Common myeloid progenitor, CD34-positive (primary cell): ENCODE measurements around the gene METTL23.

Experiments used
- CTCF ChIA-PET: fragments of 350-600 bp; sonication (Branson Sonifier 250); formaldehyde crosslinking; loops from one replicate; lab custom pipeline; 2021; ENCODE audit warnings: antibody characterized with exemption; lab: Charles Lee
- POLR2A ChIA-PET: fragments of 350-600 bp; sonication (Branson Sonifier 250); formaldehyde crosslinking; loops from one replicate; lab custom pipeline; 2021; ENCODE audit warnings: antibody characterized with exemption; lab: Charles Lee
- DNase-seq, 3 donors: peaks; one replicate each; pipeline versions ENCODE4 v3.0.0 to v3.0.0-alpha.2; 2013
- H3K27ac ChIP-seq, 2 experiments: 1 replicate in 1 of 2; 2 replicates in 1 of 2; pipeline ENCODE4 v1.7.0; 2013; ENCODE audit warnings: inconsistent platforms in 2 of 2, low read length in 2 of 2, mild to moderate bottlenecking in 2 of 2, low read depth in 1 of 2, moderate library complexity in 1 of 2; ENCODE audit not compliant: severe bottlenecking in 2 of 2, insufficient read depth in 1 of 2, poor library complexity in 1 of 2
- H3K27me3 ChIP-seq, 5 experiments: replicated peaks in 2 of 5; 1 replicate in 3 of 5; 2 replicates in 2 of 5; pipeline versions ENCODE4 v1.6.1 to v1.7.0; 2013; ENCODE audit warnings: low read length in 4 of 5, mild to moderate bottlenecking in 2 of 5, moderate library complexity in 2 of 5, inconsistent platforms in 1 of 5; ENCODE audit not compliant: insufficient read depth in 5 of 5, control insufficient read depth in 4 of 5
- H3K36me3 ChIP-seq, 4 experiments: 1 replicate in 2 of 4; 2 replicates in 2 of 4; pipeline versions ENCODE4 v1.6.1 to v1.7.0; 2013; ENCODE audit warnings: low read length in 3 of 4, control low read depth in 1 of 4, mild to moderate bottlenecking in 1 of 4; ENCODE audit not compliant: control insufficient read depth in 4 of 4, insufficient read depth in 4 of 4
- H3K4me1 ChIP-seq, 4 experiments: 1 replicate in 3 of 4; 2 replicates in 1 of 4; pipeline versions ENCODE4 v1.6.1 to v1.7.1; 2013; ENCODE audit warnings: low read length in 3 of 4, mild to moderate bottlenecking in 3 of 4, control low read depth in 1 of 4, inconsistent platforms in 1 of 4, moderate library complexity in 1 of 4; ENCODE audit not compliant: control insufficient read depth in 4 of 4, insufficient read depth in 4 of 4; ENCODE audit errors: control extremely low read depth in 1 of 4
- H3K4me3 ChIP-seq, 7 experiments: 1 replicate in 4 of 7; 2 replicates in 3 of 7; pipeline versions ENCODE4 v1.5.1 to v1.7.0; 2013; ENCODE audit warnings: mild to moderate bottlenecking in 7 of 7, low read length in 6 of 7, moderate library complexity in 6 of 7, inconsistent platforms in 2 of 7, low read depth in 2 of 7, control low read depth in 1 of 7; ENCODE audit not compliant: insufficient read depth in 4 of 7, control insufficient read depth in 1 of 7; ENCODE audit errors: extremely low read depth in 1 of 7
- H3K9me3 ChIP-seq, 5 experiments: 1 replicate in 4 of 5; 2 replicates in 1 of 5; pipeline versions ENCODE4 v1.6.1 to v1.7.1; 2013; ENCODE audit warnings: low read length in 4 of 5, mild to moderate bottlenecking in 2 of 5, inconsistent platforms in 1 of 5, low read depth in 1 of 5, moderate library complexity in 1 of 5; ENCODE audit not compliant: control insufficient read depth in 4 of 5, insufficient read depth in 2 of 5; ENCODE audit errors: control extremely low read depth in 1 of 5
- WGBS: methylation state at CpG from one replicate; pipeline ENCODE4 v1.1.5; 2013; ENCODE audit not compliant: insufficient coverage; 5-methylcytosine and 5-hydroxymethylcytosine counted together

METTL23 gene

GRCh38 chr17:76748657-76749056 is 22.0 kb downstream of the METTL23 start:
- Histone ChIP-seq H3K27me3 (no peaks in the 10 kb centered on the region), H3K4me3 (no peak overlapping the region), H3K9me3 (peaks cover 0 to 6% (median 0%) of the 10 kb centered on the region in 5 experiments), H3K36me3 (peaks cover 5 to 29% (median 17%) of the 10 kb centered on the region in 4 experiments), H3K4me1 (peaks cover 0 to under 1% (median 0%) of the 10 kb centered on the region in 4 experiments), H3K27ac (no peak overlapping the region)
- POLR2A ChIA-PET: interaction anchor here (0.9 kb wide), 1 partner anchor 20 kb away, joined by 3 read pairs; no protein-coding TSS in a partner anchor
- DNase-seq: no peak
- CTCF ChIA-PET: interaction anchor here (0.6 kb wide), 1 partner anchor 335 kb away, joined by 3 read pairs; no protein-coding TSS in a partner anchor
- 100% methylated on average over 1 of the region's 1 CpG for WGBS

GRCh38 chr17:76751416-76751993 is 24.9 kb downstream of the METTL23 start:
- Histone ChIP-seq H3K4me3 (no peak overlapping the region), H3K36me3 (peaks cover 4 to 12% (median 5%) of the 10 kb centered on the region in 4 experiments), H3K27me3 (no peaks in the 10 kb centered on the region), H3K4me1 (peaks cover 0 to 2% (median 0%) of the 10 kb centered on the region in 4 experiments), H3K27ac (no peak overlapping the region), H3K9me3 (peaks cover 0 to 2% (median 0%) of the 10 kb centered on the region in 5 experiments)
- ChIA-PET CTCF (no interaction called here), POLR2A (no interaction called here)
- WGBS: no CpG with 5 or more reads among the region's 3 CpGs
- DNase-seq: no peak

GRCh38 chr17:76752006-76752405 is 25.4 kb downstream of the METTL23 start:
- H3K4me3 ChIP-seq: no peak overlapping the region
- peaks cover 0 to 2% (median 0%) of the 10 kb centered on the region in 4 experiments for H3K4me1 ChIP-seq
- 100% methylated on average over 3 of the region's 4 CpGs for WGBS
- ChIA-PET CTCF (no interaction called here), POLR2A (no interaction called here)
- H3K27ac ChIP-seq: no peak overlapping the region
- H3K9me3 ChIP-seq: no peaks in the 10 kb centered on the region
- peaks cover 5 to 9% (median 6%) of the 10 kb centered on the region in 4 experiments for H3K36me3 ChIP-seq
- no peaks in the 10 kb centered on the region for H3K27me3 ChIP-seq
- no peak for DNase-seq

GRCh38 chr17:76753061-76753961 is 26.7 kb downstream of the METTL23 start:
- Histone ChIP-seq H3K27ac (peak overlapping the region in 1 of 2 experiments; percentile 25), H3K36me3 (peaks cover 10 to 16% (median 11%) of the 10 kb centered on the region in 4 experiments), H3K4me3 (peak overlapping the region in 4 of 7 experiments; percentile 5 to 54 (median 17)), H3K27me3 (no peaks in the 10 kb centered on the region), H3K9me3 (no peaks in the 10 kb centered on the region), H3K4me1 (peaks cover 0 to 2% (median 0%) of the 10 kb centered on the region in 4 experiments)
- ChIA-PET CTCF (no interaction called here), POLR2A (no interaction called here)
- DNase-seq: no peak
- 82% methylated on average over 11 of the region's 12 CpGs for WGBS

- no peaks in the 10 kb centered on the region for H3K9me3 ChIP-seq
- no peaks in the 10 kb centered on the region for H3K27me3 ChIP-seq
- DNase-seq: no peak
- no peak overlapping the region for H3K4me3 ChIP-seq
- ChIA-PET POLR2A (no interaction called here), CTCF (no interaction called here)
- 100% methylated on average over 1 of the region's 2 CpGs for WGBS
- H3K4me1 ChIP-seq: peaks cover 0 to 2% (median 0%) of the 10 kb centered on the region in 4 experiments
- H3K36me3 ChIP-seq: peaks cover 10 to 21% (median 12%) of the 10 kb centered on the region in 4 experiments
- H3K27ac ChIP-seq: no peak overlapping the region
These were observed 28.6 kb downstream of the METTL23 start for GRCh38 chr17:76755285-76755684.

- POLR2A ChIA-PET: no interaction called here
- CTCF ChIA-PET: no interaction called here
- no peaks in the 10 kb centered on the region for H3K9me3 ChIP-seq
- 94% methylated on average over 4 of the region's 5 CpGs for WGBS
- peaks cover 0 to 2% (median 0%) of the 10 kb centered on the region in 4 experiments for H3K4me1 ChIP-seq
- DNase-seq: no peak
- no peak overlapping the region for H3K4me3 ChIP-seq
- no peak overlapping the region for H3K27ac ChIP-seq
- H3K27me3 ChIP-seq: no peaks in the 10 kb centered on the region
- peaks cover 10 to 21% (median 12%) of the 10 kb centered on the region in 4 experiments for H3K36me3 ChIP-seq
These were observed 30.6 kb downstream of the METTL23 start for GRCh38 chr17:76757256-76757655.
